Skin epidermis (tissue), 12 donors: ENCODE measurements around the gene TICAM2.
A peak's percentile ranks its signal among the peaks of the same experiment; 100 is the strongest.

Source experiments
- H3K27ac ChIP-seq, 21 experiments: fragments of 200-600 bp; sonication (generic) in 11 of 21; one replicate each; pipeline ENCODE4 v1.5.0; 2020; ENCODE audit warnings: mild to moderate bottlenecking in 3 of 21, inconsistent platforms in 2 of 21, moderate library complexity in 2 of 21
- H3K4me3 ChIP-seq, 7 experiments: fragments of 200-600 bp; sonication (generic) in 2 of 7; one replicate each; pipeline ENCODE4 v1.5.0; 2020; ENCODE audit warnings: inconsistent platforms in 2 of 7, mild to moderate bottlenecking in 2 of 7, moderate library complexity in 1 of 7

Gene TICAM2

DNA sequence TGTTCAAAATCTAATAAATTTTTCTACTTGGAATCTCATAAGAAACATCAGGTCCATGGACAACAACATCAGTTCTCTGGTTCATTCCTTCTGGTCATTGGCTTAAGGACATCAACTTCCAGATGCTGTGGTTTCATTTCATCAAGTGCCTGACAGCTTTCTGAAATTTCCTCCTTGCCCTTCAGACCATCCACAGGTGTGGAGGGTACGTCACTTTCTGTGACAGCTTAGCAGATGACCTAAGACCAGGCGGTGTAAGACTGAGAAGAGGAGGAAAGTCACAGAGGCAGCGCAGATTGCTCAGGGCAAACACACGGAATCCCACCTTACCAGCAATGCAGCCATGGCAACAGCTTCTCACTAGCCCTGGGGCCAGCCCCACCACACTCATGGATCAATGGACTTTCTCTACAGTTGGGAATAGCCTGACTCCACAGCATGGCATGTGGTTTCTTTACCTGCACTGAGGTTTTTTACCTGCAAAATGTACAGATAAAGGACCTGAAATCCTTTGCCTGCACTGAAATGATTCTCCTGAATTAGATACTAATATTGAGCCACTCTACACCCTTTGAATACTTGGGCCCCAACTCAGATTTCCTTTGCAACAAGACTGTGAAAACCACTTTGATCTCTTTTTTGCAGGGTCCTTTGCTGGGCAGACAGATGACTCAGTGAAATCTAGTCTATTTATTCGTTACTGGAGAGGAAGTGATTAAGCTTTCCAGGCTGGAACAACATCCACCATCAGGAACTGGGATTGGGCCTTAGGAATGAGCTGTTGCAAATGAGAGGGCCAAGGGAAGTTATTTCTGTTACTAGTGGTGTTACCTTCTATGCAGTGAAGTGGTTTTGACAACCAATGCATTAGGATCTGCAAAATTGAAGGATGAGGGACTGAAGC, 26.9 kb downstream of the TICAM2 start:
- Histone ChIP-seq H3K4me3 (no peak overlapping the region), H3K27ac (peak overlapping the region in 1 of 21 experiments; percentile 34)

DNA sequence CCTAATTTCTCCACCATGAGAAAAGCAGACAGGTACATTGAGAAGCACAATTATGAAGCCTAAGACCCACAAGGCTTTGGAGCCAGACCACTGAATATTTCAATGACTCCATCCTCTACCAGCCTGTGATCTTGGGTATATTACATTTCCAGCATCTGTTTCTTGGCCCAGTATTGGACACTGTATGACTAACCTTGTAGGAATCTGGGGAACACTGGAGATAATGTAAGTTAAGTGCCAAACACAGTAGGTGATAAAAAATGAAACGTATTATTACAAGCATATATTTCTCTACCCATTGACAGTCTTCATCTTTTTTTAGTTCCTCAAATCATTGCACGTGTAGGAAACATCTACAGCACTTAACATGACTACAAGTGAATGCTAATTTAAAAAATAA, 29.1 kb downstream of the TICAM2 start:
- Histone ChIP-seq H3K27ac (no peak overlapping the region), H3K4me3 (no peak overlapping the region)

DNA sequence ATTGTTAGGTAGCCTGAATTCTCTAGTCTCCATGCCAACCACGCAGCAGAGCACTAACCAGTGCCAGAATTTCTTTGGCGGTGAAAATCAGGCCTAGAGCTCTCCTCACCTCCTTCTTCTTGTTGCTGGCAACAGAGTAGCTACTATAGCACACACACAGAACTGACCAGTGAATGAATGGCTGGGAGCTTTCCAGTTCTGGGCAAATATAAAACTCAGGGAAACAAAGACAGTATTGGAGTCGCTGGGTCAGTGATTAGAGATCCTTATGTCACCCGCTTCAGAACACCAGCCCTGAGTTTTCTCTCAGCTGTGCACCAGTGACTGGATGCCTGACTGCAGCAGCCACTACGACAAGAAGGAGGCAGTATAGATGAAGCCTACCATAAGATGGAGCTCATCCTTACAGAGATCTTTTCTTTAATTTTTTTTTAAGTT, 30.8 kb downstream of the TICAM2 start:
- H3K27ac ChIP-seq = no peak overlapping the region
- H3K4me3 ChIP-seq = no peak overlapping the region

DNA sequence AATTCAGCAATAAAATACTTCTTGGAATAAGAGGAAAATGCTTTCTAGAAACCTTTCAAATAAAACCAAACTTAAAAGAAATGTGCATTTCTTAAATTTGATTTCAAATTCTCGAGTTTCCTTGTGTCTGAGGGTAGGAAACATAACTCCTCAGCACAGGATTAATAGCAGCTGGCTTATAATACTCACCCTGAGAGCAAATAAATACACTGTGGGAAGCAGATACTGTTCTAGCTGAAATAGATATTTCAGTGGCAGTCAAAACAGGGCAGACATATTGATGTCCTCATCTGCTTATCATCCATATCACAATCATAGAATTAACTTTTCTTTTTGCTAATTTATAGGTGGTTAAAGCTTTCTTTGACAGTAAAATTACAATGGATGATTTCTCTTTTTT, 33.6 kb downstream of the TICAM2 start:
- Histone ChIP-seq H3K4me3 (no peak overlapping the region), H3K27ac (no peak overlapping the region)

DNA sequence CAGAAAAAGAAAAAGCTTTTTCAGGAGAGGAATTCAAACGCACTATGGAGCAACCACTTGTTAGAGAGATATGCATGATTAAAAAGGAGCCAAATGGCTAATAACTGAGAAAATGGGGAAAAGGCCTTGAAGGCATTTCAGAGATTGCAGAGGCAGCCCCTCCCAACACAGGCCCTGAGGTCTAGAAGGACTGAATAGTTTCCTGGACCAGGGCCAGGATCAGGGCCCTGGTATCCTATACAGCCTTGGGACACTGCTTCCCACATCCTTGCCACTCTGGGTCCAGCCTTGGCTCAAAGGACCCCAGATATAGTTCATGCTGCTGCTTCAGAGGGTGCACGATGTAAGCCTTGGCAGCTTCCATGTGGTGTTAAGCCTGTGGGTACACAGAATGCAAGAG, 37.0 kb downstream of the TICAM2 start:
- H3K4me3 ChIP-seq = no peak overlapping the region
- H3K27ac ChIP-seq = no peak overlapping the region

DNA sequence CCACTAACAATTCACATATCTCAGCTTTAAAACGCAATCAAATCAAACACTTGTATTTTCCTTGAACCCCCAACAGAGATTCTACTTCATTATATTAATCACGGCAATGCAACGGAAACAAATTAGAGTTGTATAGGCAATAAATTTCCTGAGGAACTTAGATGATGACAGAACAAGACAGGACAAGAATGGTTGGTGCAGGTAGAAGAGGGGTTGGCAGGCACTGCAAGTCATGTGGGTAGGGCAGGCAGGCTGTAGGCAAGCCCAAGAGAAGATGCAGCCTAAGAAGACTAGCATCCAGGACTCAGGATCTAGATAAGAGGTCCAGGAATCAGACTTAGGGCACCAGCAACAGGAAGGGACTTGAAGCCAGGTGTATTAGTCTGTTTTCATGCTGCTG, 41.1 kb downstream of the TICAM2 start:
- H3K4me3 ChIP-seq = no peak overlapping the region

DNA sequence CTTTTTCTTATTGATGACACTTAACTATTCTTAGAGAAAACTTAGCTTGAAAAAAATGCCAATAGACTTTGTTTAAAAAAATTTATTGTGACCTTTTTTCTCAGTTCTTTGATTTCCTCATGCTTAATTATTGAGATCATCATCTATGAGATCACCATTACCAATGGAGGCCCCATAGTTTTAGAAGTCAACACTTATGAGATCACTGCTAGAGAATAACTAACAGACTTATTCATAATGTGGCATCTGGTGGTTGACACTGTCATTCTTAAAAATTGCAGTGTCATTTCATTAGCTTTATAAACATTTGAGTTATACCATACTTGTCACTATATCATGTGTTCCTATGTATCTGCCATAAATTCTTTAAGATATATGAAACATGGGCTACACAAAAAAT, 42.8 kb downstream of the TICAM2 start:
- Histone ChIP-seq H3K27ac (no peak overlapping the region), H3K4me3 (no peak overlapping the region)

More for the DNA sequence above, 41.1 kb downstream of the TICAM2 start:
- H3K27ac ChIP-seq = no peak overlapping the region

DNA sequence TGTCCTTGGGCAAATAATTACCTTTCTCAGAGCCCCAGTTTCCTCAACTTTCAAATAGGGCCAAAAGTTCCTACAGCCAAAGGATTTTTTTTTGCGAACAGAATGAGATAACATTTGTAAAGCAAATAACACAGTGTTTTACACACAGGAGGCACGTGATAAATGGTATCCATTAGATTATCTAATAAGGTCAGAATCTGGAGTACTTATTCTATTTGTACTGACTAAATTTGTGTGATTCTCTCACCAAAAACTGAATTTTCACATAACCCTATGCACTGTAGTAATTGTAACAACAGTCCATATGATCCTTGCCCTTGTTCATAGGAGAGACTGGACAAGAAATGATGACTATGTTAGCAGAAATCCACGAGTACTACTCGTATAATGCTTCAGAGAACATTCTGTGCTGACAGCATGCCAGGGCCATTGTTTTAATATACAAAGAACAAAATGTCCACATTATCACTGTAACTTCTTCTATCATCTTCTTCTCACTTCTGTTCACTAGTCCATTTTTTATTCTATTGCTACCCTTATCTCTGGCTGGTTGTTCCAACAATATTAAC, 43.8 kb downstream of the TICAM2 start:
- H3K4me3 ChIP-seq = no peak overlapping the region
- peak overlapping the region in 2 of 21 experiments; percentile 36 to 48 for H3K27ac ChIP-seq

DNA sequence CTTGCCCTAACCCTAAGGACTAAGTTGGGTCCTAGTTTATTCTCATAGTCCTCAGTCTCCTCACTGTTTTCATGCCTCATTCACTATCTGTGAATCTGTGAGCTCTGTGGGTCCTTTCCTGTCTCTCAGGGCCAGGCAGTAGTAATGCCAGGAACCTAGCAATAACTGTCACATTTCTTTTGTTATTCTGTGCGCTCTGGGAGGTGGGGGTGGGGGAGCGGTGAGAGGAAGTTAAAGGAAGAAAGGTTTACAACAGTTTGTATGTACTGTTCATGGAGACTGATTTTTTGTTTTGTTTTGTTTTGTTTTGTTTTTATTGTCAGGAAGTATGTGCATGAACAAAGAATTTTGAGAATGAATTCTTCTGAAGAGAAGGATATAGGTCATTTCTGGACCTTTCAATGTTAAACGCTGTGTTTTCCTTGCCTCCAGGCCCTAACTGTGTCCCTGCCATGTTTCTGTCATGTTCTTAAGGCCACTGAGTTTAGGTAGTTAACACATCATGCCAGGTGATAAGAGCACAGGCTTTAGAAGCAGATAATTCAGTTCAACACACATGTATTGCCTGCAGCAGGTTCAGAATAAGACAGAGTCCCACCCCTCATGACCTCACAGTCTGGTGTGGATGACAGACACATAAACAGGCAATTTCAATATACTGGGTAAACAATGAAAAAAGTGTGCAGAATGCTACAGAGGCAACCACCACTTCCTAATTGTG, 44.5 kb downstream of the TICAM2 start:
- Histone ChIP-seq H3K27ac (peak overlapping the region in 3 of 21 experiments; percentile 36 to 52 (median 48)), H3K4me3 (no peak overlapping the region)

DNA sequence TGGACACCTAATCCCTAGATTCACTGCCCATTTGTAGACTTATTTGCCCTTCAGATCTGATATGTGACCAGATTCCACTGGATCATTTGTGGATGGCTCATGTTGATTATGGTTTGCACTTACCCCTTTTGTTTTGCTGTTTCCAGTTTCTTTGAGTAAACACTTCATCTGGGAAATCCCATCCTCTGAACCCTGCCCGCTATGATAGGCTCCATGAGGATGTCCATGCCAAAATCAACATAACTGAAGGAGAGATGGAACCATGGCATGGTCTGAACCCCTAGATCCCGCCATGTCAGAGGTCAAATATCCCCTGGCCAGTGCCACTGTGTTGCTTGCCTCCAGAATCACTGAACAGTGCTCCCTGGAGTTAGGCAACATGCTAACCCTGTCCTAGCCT, 46.0 kb downstream of the TICAM2 start:
- Histone ChIP-seq H3K4me3 (no peak overlapping the region), H3K27ac (no peak overlapping the region)

DNA sequence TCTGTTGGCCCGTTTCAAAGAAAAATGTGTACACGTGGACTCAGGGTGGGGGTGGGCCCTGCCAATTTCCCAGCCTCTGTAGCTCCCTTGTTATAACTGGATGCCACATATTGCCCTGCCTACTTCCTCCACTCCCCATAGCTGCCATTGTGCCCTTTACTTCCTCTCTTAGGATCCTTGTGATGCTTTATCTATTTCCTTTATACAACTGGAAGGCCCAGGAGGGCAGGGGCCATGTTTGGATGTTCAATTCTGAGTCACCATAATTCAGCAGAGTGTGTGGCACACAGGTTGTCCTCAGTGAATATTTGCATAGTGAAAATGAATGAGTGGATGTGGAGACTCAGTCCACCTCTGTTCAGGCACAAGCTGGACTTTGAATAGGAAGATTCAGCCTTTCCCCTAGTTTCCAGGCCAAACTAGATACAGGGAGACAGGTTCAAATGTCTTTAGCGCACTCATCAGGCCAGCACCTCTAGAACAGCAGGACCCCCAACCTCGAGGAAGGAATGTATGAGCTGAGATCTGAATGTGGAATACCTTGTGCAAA, 47.1 kb downstream of the TICAM2 start:
- Histone ChIP-seq H3K4me3 (no peak overlapping the region), H3K27ac (no peak overlapping the region)

DNA sequence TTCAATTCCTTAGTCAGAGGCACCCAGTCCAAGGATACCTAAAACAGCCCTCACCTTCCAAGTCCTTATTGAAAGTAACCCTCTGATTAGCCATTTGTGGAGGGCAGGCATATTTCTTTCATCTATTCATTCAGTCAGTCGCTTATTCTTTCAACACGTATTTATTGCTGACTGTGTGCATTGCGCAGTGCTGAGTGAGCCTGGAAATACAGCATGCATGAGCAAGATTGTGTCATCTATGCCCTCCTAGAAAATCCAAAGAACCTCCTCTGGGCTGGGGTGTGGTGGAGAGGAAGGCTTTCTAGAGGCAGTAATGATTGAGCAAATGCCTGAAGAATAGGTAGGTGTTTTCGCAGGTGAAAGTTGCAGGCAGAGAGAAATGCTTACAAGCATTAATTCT, 49.2 kb downstream of the TICAM2 start:
- no peak overlapping the region for H3K4me3 ChIP-seq
- H3K27ac ChIP-seq = no peak overlapping the region

DNA sequence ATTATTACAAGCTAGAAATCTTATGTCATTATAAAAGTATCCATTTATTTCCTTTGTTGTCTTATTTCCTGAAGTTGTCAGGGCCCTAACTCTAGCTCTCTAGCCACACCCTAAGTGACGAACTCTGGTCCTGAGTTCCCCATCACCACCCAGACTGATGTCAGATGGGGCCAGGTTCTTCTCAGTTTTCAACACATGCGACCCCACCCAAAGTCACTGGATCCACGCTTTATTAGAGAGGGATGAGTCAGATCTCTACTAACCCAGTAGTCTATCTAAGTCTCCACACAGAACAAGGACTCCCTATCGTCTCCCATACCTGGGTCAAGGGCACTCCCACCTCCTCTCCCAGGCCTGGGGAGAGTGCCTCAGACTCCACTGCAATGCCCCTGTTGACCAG, 50.9 kb downstream of the TICAM2 start:
- Histone ChIP-seq H3K4me3 (no peak overlapping the region), H3K27ac (no peak overlapping the region)

DNA sequence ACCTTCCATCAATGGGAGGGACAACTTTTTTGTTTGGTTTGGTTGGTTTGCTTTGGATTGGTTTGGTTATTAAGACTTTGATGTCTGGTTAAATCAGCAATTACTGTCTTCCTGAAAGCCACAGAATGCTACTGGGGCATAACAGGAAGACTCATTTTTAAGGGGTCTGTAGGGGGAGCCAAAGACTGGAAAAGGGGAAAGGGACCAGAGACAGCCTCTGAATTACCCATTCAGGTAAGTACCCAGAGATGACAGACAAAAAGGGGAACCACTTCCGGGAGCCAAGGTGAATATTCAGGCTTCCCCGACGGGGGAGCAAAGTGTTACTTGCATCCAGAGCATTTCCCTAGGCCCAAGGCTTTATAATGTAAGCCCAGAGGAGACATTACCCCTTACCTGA, 53.1 kb downstream of the TICAM2 start:
- H3K4me3 ChIP-seq = no peak overlapping the region
- H3K27ac ChIP-seq = no peak overlapping the region

DNA sequence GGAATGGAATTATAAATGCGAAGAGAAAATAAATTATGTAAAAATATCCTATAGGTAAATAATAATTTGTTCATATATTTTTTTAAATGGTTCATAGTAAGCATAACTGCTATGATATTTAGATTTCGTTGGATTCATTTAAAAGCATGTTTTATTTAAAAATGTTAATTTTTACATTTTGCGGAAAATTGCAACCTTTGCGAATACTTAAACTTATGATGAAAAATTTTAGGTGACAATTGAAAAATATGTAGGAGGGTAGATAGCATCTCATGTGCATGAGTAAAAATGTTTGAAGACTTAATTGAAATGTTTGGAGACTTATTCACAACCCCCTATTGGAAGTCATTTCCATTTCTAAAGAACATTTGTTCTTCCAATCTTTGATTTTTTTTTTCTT, 53.6 kb downstream of the TICAM2 start:
- Histone ChIP-seq H3K4me3 (no peak overlapping the region), H3K27ac (no peak overlapping the region)

DNA sequence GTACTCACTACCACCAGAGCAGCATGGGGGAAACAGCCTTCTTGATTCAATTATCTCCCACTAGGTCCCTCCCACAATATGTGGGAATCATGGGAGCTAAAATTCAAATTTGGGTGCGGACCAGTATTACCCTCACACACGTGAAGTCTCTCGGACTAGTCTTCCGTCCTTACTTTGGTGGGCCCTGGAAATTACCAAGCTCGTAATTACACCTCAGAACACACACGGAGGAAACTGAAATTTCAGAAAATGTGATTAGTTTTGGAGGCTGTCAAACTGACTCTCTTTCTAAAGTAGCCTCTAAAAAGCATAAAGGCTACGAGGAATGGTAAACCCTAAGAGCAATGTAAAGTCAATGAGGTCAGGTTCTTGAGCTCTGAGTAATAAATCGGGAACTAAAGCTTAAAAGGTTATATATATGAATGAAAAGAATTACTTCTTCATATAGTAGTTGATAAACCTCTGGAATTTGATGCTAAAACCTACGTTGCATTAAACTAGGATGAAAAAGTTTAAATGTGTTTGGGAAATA, 56.9 kb downstream of the TICAM2 start:
- Histone ChIP-seq H3K27ac (peak overlapping the region in 18 of 21 experiments; percentile 28 to 99 (median 71)), H3K4me3 (peak overlapping the region in 3 of 7 experiments; percentile 85 to 96 (median 89))

DNA sequence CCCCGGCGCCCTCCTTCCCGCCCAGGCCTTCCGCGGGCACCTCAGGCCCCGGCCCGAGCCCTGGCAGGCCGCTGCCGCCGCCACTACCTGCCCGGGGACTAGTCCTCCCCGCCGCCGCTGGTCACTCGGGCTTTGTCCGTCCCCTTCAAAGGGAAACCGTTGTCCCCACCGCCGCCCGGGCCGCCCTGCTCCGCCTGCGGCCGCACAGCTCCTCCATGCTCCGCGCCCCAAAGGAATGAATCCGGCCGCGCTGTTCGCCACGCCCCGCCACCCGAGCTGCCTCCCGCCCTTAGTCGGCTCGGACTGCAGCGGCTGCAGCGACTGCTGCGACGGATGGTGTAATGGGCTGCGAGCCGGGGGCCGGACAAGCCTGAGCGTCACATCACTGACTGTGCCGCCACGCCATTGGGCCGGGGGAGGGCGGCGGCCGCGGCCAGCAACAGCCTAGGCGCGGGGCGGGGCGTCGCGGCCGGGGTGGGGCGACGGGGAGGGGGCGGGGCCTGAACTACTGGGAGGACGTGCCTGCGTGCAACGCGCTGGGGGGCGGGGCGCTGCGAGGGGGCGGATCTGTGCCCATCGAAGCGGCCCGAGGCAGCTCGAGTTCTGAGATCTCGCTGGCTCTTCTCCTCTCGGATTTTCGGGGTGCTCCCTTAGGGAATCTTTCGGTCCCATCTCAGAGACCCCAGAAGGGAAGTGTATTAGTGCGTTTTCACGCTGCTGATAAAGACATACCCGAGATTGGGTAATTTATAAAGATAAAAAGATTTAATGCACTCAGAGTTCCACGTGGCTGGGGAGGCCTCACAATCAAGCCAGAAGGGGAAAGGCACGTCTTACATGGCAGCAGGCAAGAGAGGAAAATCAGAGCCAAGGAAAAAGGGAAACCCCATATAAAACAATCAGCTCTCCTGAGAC, 57.6 kb downstream of the TICAM2 start, which contains the start of gene FEM1C:
FEM1C (minus strand) TSS at position 340 of the 915 bp plus-strand sequence. CDS start 1,282 bp downstream, outside the sequence.
- peak within 1 kb of the TSS; percentile 95 to 100 (median 98) for H3K27ac ChIP-seq
- H3K4me3 ChIP-seq = peak within 1 kb of the TSS; percentile 62 to 96 (median 85)

DNA sequence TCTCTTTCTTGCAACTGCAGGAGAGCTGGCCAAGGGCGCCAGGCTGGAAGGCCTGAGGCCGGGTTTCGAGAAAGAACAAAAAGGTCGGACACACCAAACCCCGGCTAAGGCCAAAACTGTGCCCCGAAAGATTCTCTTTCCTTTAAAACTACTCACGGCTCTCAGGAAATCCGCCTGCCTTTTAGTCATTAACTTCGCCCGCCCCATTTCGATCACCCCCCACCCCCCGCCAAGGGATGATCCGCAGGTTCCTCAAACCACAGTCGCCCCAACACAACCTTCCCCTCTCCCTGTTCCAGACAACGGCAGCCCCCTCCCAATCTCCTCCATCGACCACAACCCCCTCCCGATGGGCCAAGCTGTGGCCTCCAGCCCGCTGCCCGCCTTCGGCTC, 58.2 kb downstream of the TICAM2 start:
- Histone ChIP-seq H3K4me3 (peak overlapping the region; percentile 62 to 96 (median 85)), H3K27ac (peak overlapping the region; percentile 95 to 100 (median 98))
